PC-3 (cell line): ENCODE results near the gene ACYP2. TPM values are rescaled to one million over a fixed set of nuclear protein-coding genes. Genes with fewer than 3 reads are reported as not detected.
"Not testable (repeated sequence)": the region's sequence is repeated elsewhere in the genome, so short reads cannot be mapped to it uniquely, and the experiment has no call there.

Experiments used
- ATAC-seq: fragments of 200-7000 bp; cut with Tn5 transposase; 2 replicates; pipeline ENCODE4 v1.9.1; 2020; ENCODE audit warnings: mild to moderate bottlenecking, moderate library complexity
- BruUV-seq: library from RNA; stranded (reverse); fragments of 400-500 nt; replicated peaks from 2 replicates; lab custom pipeline; 2021; lab: Mats Ljungman, UMichigan
- CTCF ChIA-PET: fragments of 300-600 bp; sonication (Branson Sonifier 250); formaldehyde crosslinking; loops from one replicate; lab custom pipeline; 2022; ENCODE audit warnings: antibody characterized with exemption; lab: Charles Lee
- POLR2A ChIA-PET: fragments of 300-600 bp; sonication (Branson Sonifier 250); formaldehyde crosslinking; loops from one replicate; lab custom pipeline; 2022; ENCODE audit warnings: antibody characterized with exemption; ENCODE audit not compliant: unreplicated experiment; lab: Charles Lee
- DNase-seq: peaks from one replicate; pipeline ENCODE4 v3.0.0-alpha.2; 2015
- H2AFZ ChIP-seq: fragments of 300-600 bp; sonication (generic); 2 replicates; pipeline ENCODE4 v1.6.0; 2016; ENCODE audit warnings: antibody characterized with exemption, low read length
- H3F3A ChIP-seq: fragments of 300-600 bp; sonication (generic); one replicate; pipeline ENCODE4 v1.6.0; 2017; ENCODE audit warnings: antibody characterized with exemption, low read length, control low read depth, mild to moderate bottlenecking; ENCODE audit not compliant: unreplicated experiment
- H3K27ac ChIP-seq: fragments of 300-600 bp; sonication (generic); 2 replicates; pipeline ENCODE4 v1.5.1; 2016; ENCODE audit warnings: mild to moderate bottlenecking, low read length
- H3K27me3 ChIP-seq: fragments of 300-600 bp; sonication (generic); 2 replicates; pipeline ENCODE4 v1.6.1; 2016; ENCODE audit warnings: low read length, mixed read lengths
- H3K36me3 ChIP-seq: fragments of 300-600 bp; sonication (generic); 2 replicates; pipeline ENCODE4 v1.6.1; 2016; ENCODE audit warnings: low read depth, mixed run types, low read length, mixed read lengths
- H3K4me1 ChIP-seq: fragments of 300-600 bp; sonication (generic); 2 replicates; pipeline ENCODE4 v1.5.1; 2016; ENCODE audit warnings: low read length; ENCODE audit not compliant: insufficient read depth
- H3K4me2 ChIP-seq: fragments of 300-600 bp; sonication (generic); 2 replicates; pipeline ENCODE4 v1.6.0; 2016; ENCODE audit warnings: low read length
- H3K4me3 ChIP-seq: fragments of 300-600 bp; sonication (generic); 2 replicates; pipeline ENCODE4 v1.5.1; 2016; ENCODE audit warnings: mild to moderate bottlenecking, low read length, mixed read lengths
- H3K79me2 ChIP-seq: fragments of 300-600 bp; sonication (generic); 2 replicates; pipeline ENCODE4 v1.6.1; 2017; ENCODE audit warnings: low read length, mixed read lengths
- H3K9ac ChIP-seq: fragments of 300-600 bp; sonication (generic); 2 replicates; pipeline ENCODE4 v1.6.0; 2016; ENCODE audit warnings: mild to moderate bottlenecking, low read length
- H3K9me2 ChIP-seq: fragments of 300-600 bp; sonication (generic); replicated peaks from 2 replicates; pipeline ENCODE4 v1.6.1; 2016; ENCODE audit warnings: mixed run types, low read length, mixed read lengths
- H3K9me3 ChIP-seq: fragments of 300-600 bp; sonication (generic); 2 replicates; pipeline ENCODE4 v1.6.1; 2016; ENCODE audit warnings: low read length, mixed read lengths
- H4K20me1 ChIP-seq: fragments of 300-600 bp; sonication (generic); 2 replicates; pipeline ENCODE4 v1.6.1; 2016; ENCODE audit warnings: low read length, mixed read lengths
- EZH2 ChIP-seq: fragments of 300-600 bp; sonication (generic); IDR thresholded peaks from one replicate; pipeline ENCODE4 v1.6.1; 2017; ENCODE audit warnings: antibody characterized with exemption, mild to moderate bottlenecking, low read length; ENCODE audit not compliant: unreplicated experiment
- EZH2phosphoT487 ChIP-seq: fragments of 300-600 bp; sonication (generic); IDR thresholded peaks from 2 replicates; pipeline ENCODE4 v1.6.1; 2018; ENCODE audit warnings: mild to moderate bottlenecking, antibody characterized with exemption, low read length, borderline replicate concordance
- intact Hi-C: fragments of 100-400 bp; cut with micrococcal nuclease; formaldehyde crosslinking; loops from 2 replicates; pipeline ENCODE4 v1.9.0; 2023
- total RNA-seq: library from RNA; depleted of rRNA; stranded (reverse); fragments of >200 nt; gene quantifications from 2 replicates; pipeline ENCODE4 v1.2.3, GENCODE V29; 2014
- TF ChIP-seq, protein P1 (sequence below): fragments of 300-600 bp; sonication (generic); conservative IDR thresholded peaks from 2 replicates; pipeline ENCODE4 v1.5.1; 2017; ENCODE audit warnings: antibody characterized with exemption, low read depth, mild to moderate bottlenecking, low read length

The ACYP2 gene
- total RNA-seq, 1 experiment from 2014 or later, result 8.3 TPM

DNA sequence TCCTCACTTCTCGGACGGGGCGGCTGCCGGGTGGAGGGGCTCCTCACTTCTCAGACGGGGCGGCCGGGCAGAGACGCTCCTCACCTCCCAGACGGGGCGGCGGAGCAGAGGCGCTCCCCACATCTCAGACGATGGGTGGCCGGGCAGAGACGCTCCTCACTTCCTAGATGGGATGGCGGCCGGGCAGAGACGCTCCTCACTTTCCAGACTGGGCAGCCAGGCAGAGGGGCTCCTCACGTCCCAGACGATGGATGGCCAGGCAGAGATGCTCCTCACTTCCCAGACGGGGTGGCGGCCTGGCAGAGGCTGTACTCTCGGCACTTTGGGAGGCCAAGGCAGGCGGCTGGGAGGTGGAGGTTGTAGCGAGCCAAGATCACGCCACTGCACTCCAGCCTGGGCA lies 19.3 kb upstream of the ACYP2 start:
- H2AFZ ChIP-seq, H3K36me3 ChIP-seq, H3K4me3 ChIP-seq, H4K20me1 ChIP-seq, H3F3A ChIP-seq, H3K4me2 ChIP-seq, CTCF ChIA-PET, H3K9ac ChIP-seq, H3K27me3 ChIP-seq, ATAC-seq, H3K9me2 ChIP-seq, DNase-seq, intact Hi-C loops, BruUV-seq, H3K27ac ChIP-seq, H3K4me1 ChIP-seq, H3K79me2 ChIP-seq, H3K9me3 ChIP-seq, POLR2A ChIA-PET: not testable (repeated sequence)

DNA sequence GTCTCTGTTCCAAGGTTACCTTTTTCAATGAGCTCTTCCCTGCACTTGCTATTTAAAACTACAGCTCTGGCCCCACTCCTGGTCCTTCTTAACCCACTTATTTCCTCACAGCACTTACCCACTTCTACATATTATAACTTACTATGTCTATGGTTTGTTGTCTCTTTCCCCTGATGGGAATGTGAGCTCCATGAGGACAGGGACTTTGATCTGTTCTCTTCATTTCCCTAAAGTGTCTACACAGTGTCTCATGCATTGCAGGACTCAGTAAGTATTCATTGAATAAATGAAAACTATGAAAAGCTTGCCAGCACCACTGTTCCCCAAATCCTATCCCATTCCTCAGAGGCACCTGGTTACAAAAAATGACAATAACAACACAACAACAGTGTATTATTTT lies 18.3 kb upstream of the ACYP2 start:
- DNase-seq (no peak), ATAC-seq (no peak)
- H3K4me3 ChIP-seq, result no peak overlapping the region
- no peak overlapping the region for H3K9ac ChIP-seq
- no peak overlapping the region for H2AFZ ChIP-seq
- no peaks in the 10 kb centered on the region for H4K20me1 ChIP-seq
- CTCF ChIA-PET, result no interaction called here
- H3K36me3 ChIP-seq, result no peaks in the 10 kb centered on the region
- H3K27ac ChIP-seq, result no peak overlapping the region
- intact Hi-C loops, result no loop called here
- no peak overlapping the region for H3K4me2 ChIP-seq
- POLR2A ChIA-PET, result interaction anchor here (0.6 kb wide), 1 partner anchor 18 kb away, joined by 4 read pairs; no protein-coding TSS in a partner anchor
- H3K27me3 ChIP-seq, result no peaks in the 10 kb centered on the region
- BruUV-seq, result no TSS peak
- H3K9me3 ChIP-seq, result no peaks in the 10 kb centered on the region
- H3K79me2 ChIP-seq, result no peaks in the 10 kb centered on the region
- TF ChIP-seq EZH2 (no peak), EZH2phosphoT487 (no peak)
- TF ChIP-seq, protein P1, sequence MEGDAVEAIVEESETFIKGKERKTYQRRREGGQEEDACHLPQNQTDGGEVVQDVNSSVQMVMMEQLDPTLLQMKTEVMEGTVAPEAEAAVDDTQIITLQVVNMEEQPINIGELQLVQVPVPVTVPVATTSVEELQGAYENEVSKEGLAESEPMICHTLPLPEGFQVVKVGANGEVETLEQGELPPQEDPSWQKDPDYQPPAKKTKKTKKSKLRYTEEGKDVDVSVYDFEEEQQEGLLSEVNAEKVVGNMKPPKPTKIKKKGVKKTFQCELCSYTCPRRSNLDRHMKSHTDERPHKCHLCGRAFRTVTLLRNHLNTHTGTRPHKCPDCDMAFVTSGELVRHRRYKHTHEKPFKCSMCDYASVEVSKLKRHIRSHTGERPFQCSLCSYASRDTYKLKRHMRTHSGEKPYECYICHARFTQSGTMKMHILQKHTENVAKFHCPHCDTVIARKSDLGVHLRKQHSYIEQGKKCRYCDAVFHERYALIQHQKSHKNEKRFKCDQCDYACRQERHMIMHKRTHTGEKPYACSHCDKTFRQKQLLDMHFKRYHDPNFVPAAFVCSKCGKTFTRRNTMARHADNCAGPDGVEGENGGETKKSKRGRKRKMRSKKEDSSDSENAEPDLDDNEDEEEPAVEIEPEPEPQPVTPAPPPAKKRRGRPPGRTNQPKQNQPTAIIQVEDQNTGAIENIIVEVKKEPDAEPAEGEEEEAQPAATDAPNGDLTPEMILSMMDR, result no peak
- no peaks in the 10 kb centered on the region for H3K9me2 ChIP-seq
- no peaks in the 10 kb centered on the region for H3K4me1 ChIP-seq
- no peaks in the 10 kb centered on the region for H3F3A ChIP-seq

DNA sequence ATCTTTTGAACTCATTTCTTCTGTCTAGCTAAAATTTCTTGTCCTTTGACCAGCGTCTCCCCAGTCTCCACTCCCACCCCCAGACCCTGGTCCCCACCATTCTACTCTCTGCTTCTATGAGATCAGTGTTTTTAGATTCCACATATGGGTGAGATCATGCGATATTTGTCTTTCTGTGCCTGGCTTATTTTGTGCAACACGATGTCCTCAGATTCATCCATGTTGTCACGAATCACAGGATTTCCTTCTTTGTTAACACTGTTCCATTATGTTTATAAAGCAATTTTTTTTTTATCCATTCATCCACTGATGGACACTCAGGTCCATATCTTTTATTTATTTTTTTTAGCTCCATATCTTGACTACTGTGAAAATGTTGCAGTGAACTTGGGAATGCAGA lies 16.0 kb upstream of the ACYP2 start:
- Histone ChIP-seq H2AFZ (no peak overlapping the region), H3K9me3 (no peaks in the 10 kb centered on the region), H3K27me3 (no peaks in the 10 kb centered on the region), H3K27ac (no peak overlapping the region), H4K20me1 (no peaks in the 10 kb centered on the region), H3K4me2 (no peak overlapping the region), H3K36me3 (no peaks in the 10 kb centered on the region), H3K9ac (no peak overlapping the region), H3K4me1 (peaks cover 16% of the 10 kb centered on the region), H3K79me2 (no peaks in the 10 kb centered on the region), H3K4me3 (no peak overlapping the region), H3F3A (no peaks in the 10 kb centered on the region), H3K9me2 (no peaks in the 10 kb centered on the region)
- ATAC-seq (no peak), DNase-seq (no peak)
- ChIA-PET POLR2A (interaction anchor here (0.6 kb wide), 1 partner anchor 8 kb away, joined by 3 read pairs; no protein-coding TSS in a partner anchor), CTCF (no interaction called here)
- BruUV-seq, result no TSS peak
- TF ChIP-seq EZH2phosphoT487 (no peak), EZH2 (no peak)
- TF ChIP-seq, protein P1, result no peak
- intact Hi-C loops, result no loop called here
